HAP-1 (cell line): Measurements from ENCODE around the gene METAP1D.
A peak's percentile ranks its signal among the peaks of the same experiment; 100 is the strongest.
"Not testable (repeated sequence)": the region's sequence is repeated elsewhere in the genome, so short reads cannot be mapped to it uniquely, and the experiment has no call there.

ENCODE experiments used
- DNase-seq, 2 experiments: peaks; one replicate each; pipeline ENCODE4 v3.0.0-alpha.2; 2016 to 2020; ENCODE audit warnings: low spot score in 2 of 2
- H3K27me3 ChIP-seq: fragments of 250-450 bp; sonication (Bioruptor Pico); 2 replicates; pipeline ENCODE4 v1.5.1; 2020; ENCODE audit warnings: low read depth, mild to moderate bottlenecking, moderate library complexity
- H3K36me3 ChIP-seq: fragments of 250-450 bp; sonication (Bioruptor Pico); replicated peaks from 2 replicates; pipeline ENCODE4 v1.5.1; 2020; ENCODE audit warnings: mild to moderate bottlenecking
- H3K4me1 ChIP-seq: fragments of 250-450 bp; sonication (Bioruptor Pico); 2 replicates; pipeline ENCODE4 v1.5.1; 2020; ENCODE audit warnings: mild to moderate bottlenecking
- H3K4me3 ChIP-seq: fragments of 250-450 bp; sonication (Bioruptor Pico); 2 replicates; pipeline ENCODE4 v1.5.1; 2020; ENCODE audit warnings: mild to moderate bottlenecking, moderate library complexity
- H3K9me3 ChIP-seq: fragments of 250-450 bp; sonication (Bioruptor Pico); 2 replicates; pipeline ENCODE4 v1.5.1; 2020; ENCODE audit warnings: mild to moderate bottlenecking, moderate library complexity
- in situ Hi-C: fragments of 300-500 bp; cut with MboI; formaldehyde crosslinking; loops from 3 replicates; pipeline ENCODE4 v1.14.3; 2020; ENCODE audit warnings: low sequenced_read_pairs, inconsistent platforms, mixed read lengths

METAP1D gene

DNA sequence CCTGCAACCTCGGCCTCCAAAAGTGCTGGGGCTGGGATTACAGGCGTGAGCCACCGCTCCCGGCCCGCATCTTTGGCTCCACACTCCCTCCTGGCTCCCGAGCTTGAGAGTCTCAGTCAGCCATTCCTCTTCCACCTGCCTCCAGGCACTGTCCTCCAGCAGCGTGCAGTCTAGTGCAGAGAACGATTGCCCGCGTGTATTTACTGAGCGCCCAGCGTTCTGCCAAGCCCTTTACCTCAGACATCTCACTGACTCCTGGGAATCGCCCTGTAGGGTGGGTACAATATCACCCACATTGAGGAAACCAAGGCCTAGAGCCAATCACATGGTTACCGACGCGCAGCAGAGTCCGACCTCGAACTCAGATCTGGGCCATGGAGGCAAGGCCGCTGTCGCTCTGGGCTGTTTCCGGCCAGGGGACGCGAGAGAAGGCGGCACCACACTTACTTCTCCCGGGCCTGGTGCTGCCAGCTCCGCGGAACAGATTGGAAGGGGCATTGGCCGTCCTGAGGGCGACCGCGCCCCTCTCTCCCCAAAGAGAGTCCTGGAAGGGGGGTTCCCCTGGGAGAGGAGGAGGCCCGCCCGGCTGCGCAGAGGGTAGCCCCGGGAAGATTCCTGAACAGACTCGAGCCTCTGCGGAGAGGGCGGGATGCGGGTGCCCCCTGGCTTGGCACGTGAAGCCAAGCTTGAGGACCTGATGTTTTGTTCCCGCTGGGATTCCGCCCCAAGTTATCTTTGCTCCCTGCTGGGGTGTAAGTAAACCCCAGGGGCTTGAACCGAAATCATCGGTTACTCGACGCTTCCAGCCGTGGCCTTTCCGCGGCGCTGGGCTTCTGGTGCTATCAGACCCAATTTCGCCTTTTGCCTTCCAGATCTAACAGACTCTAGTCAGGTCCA, 108.2 kb downstream of the METAP1D start:
- Histone ChIP-seq H3K4me1 (peaks cover 9% of the 10 kb centered on the region), H3K27me3 (no peaks in the 10 kb centered on the region), H3K4me3 (no peak overlapping the region), H3K36me3 (no peaks in the 10 kb centered on the region), H3K9me3 (no peaks in the 10 kb centered on the region)
- in situ Hi-C loops, result loop anchor here (5.0 to 10.0 kb wide), 3 partner anchors 291 to 523 kb away; no protein-coding TSS in a partner anchor
- DNase-seq, result no peak

GRCh38 chr2:172108587-172108930, 108.8 kb downstream of the METAP1D start:
- no peak for DNase-seq
- H3K4me3 ChIP-seq, result no peak overlapping the region
- H3K27me3 ChIP-seq, result no peaks in the 10 kb centered on the region
- no peaks in the 10 kb centered on the region for H3K36me3 ChIP-seq
- no peaks in the 10 kb centered on the region for H3K9me3 ChIP-seq
- peaks cover 3% of the 10 kb centered on the region for H3K4me1 ChIP-seq
- in situ Hi-C loops, result loop anchor here (5.0 to 10.0 kb wide), 3 partner anchors 291 to 524 kb away; no protein-coding TSS in a partner anchor

GRCh38 chr2:172109256-172109987, 109.7 kb downstream of the METAP1D start:
- DNase-seq, result no peak
- H3K4me1 ChIP-seq, result no peaks in the 10 kb centered on the region
- no peaks in the 10 kb centered on the region for H3K36me3 ChIP-seq
- H3K9me3 ChIP-seq, result no peaks in the 10 kb centered on the region
- no peak overlapping the region for H3K4me3 ChIP-seq
- in situ Hi-C loops, result loop anchor here (5.0 to 10.0 kb wide), 3 partner anchors 292 to 525 kb away; no protein-coding TSS in a partner anchor
- no peaks in the 10 kb centered on the region for H3K27me3 ChIP-seq

DNA sequence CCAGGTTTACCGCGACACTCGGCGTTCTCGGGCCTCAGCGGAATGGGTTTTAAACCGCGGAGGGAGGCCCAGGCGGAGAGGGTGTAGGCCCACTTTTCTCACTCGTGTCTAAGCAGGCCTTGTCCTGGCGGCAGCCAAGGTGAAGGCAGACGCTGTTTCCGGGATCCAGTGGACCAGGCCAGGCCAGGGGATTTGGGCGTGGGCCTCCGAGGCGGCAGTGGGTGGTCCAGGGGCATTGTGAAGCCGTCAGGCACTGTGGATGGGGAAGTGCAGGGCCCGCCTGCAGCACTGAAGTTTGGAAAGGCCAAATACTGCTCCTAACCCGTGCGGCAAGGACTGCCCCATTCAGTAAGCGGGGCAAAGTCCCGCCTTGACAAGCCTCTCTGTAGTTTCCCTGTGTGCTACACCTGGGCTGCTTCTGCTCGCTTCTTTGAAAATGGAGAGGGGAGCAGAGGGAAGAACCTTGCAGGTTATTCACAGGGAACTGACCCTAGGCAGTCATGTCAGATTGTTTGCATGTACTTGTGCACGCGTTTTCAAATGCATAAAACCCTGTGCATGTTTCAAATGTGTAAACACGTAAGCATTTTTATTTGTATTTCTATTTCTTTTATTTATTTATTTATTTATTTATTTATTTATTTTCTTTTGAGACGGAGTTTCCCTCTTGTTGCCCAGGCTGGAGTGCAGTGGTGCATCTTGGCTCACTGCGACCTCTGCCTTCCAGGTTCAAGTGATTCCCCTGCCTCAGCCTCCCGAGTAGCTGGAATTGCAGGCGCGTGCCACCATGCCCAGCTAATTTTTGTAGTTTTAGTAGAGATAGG, 110.4 kb downstream of the METAP1D start:
- H3K4me1 ChIP-seq, result no peaks in the 10 kb centered on the region
- H3K36me3 ChIP-seq, result no peaks in the 10 kb centered on the region
- DNase-seq, result no peak
- H3K27me3 ChIP-seq, result no peaks in the 10 kb centered on the region
- H3K9me3 ChIP-seq, result no peaks in the 10 kb centered on the region
- H3K4me3 ChIP-seq, result no peak overlapping the region
- in situ Hi-C loops, result loop anchor here (5.0 to 10.0 kb wide), 3 partner anchors 293 to 525 kb away; no protein-coding TSS in a partner anchor

DNA sequence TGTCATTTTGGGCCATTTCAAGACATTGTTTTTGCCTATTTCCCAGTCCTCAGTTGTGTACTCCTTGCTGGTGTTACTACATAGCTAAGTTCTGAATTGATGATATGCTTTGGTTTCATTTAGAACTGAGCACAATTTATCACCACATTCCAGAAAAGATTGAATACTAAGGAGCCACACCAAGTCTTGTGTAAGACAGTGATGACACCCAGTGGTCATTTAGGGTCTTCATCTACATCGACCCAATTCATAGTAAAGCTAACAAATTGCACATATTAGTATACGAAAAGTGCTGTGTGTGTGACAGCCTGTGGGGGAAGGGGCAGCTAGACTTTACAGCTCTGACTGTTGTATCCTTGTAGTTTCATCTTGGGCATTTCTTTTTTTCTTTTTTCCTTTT, 113.9 kb downstream of the METAP1D start:
- Histone ChIP-seq H3K4me1 (no peaks in the 10 kb centered on the region), H3K4me3 (no peak overlapping the region), H3K9me3 (no peaks in the 10 kb centered on the region), H3K27me3 (no peaks in the 10 kb centered on the region), H3K36me3 (no peaks in the 10 kb centered on the region)
- in situ Hi-C loops, result no loop called here
- DNase-seq, result peak in 1 of 2 experiments; percentile 55

GRCh38 chr2:172114176-172114575, 114.4 kb downstream of the METAP1D start:
- H3K27me3 ChIP-seq, H3K9me3 ChIP-seq, H3K36me3 ChIP-seq, DNase-seq, H3K4me3 ChIP-seq, H3K4me1 ChIP-seq, in situ Hi-C loops: not testable (repeated sequence)

DNA sequence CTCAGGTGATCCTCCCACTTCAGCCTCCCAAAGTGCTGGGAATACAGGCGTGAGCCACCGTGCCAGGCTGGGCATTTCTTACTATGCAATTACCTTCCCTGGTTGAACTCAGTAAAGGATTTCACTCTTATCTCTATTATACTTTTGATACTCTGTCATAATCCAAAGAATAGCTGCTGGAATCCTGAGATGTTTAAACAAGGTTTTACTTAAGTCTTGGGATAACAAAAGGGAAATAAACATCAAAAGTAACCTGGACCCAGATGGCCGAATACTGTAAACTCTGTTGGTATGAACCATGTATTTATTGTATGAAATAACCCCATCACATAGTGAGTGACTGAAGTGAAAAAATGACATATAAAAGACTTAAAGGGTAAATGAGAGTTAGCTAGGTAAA, 114.8 kb downstream of the METAP1D start:
- no peaks in the 10 kb centered on the region for H3K4me1 ChIP-seq
- no peak overlapping the region for H3K4me3 ChIP-seq
- no peak for DNase-seq
- no peaks in the 10 kb centered on the region for H3K36me3 ChIP-seq
- H3K27me3 ChIP-seq, result no peaks in the 10 kb centered on the region; the same call in 1 of the 2 replicates
- H3K9me3 ChIP-seq, result no peaks in the 10 kb centered on the region
- in situ Hi-C loops, result no loop called here

DNA sequence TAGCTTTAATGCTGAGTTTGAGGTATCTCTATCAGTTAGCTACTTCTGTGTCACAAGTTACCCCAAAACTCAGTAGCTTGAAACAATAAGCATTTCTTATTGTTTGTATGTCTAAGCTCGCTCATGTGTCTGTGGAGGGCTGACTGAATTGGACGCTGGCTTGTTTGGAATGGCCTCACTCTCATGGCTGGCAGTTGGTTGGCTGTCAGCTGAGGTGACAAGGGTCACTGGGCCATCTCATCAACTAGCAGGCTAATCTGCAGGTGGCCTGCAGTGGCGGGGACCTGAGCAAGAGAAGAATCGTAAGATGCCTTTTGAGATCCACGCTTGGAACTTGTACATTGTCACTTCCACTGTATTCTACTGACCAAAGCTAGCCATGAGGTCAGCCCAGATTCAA, 116.4 kb downstream of the METAP1D start:
- no peak for DNase-seq
- in situ Hi-C loops, result no loop called here
- Histone ChIP-seq H3K4me1 (no peaks in the 10 kb centered on the region), H3K36me3 (no peaks in the 10 kb centered on the region), H3K27me3 (no peaks in the 10 kb centered on the region; the same call in 1 of the 2 replicates), H3K9me3 (no peaks in the 10 kb centered on the region), H3K4me3 (no peak overlapping the region)

GRCh38 chr2:172119089-172119488, 119.3 kb downstream of the METAP1D start:
- Histone ChIP-seq H3K4me1 (no peaks in the 10 kb centered on the region), H3K36me3 (no peaks in the 10 kb centered on the region), H3K27me3 (no peaks in the 10 kb centered on the region; the same call in 1 of the 2 replicates), H3K4me3 (no peak overlapping the region), H3K9me3 (no peaks in the 10 kb centered on the region)
- DNase-seq, result no peak
- in situ Hi-C loops, result no loop called here

DNA sequence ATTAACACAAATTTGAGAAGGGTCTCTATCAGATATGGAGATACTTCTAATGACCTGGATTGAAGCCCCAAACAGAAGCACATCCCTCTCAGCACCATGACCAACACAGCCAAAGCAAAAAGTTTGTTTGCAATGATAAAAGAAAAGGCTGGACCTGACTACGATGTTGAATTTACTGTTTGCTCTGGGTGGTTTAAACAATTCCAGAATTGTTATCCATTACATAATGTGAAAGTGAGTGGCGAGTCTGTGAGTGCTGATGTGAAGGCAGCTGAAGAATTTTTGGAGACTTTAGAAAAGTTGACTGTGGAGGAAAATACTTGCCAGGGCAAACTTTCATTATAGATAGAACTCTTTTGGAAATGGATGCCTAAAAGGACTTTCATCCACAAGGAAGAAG, 120.4 kb downstream of the METAP1D start:
- no peaks in the 10 kb centered on the region for H3K36me3 ChIP-seq
- no peaks in the 10 kb centered on the region for H3K4me1 ChIP-seq
- no peak for DNase-seq
- H3K4me3 ChIP-seq, result no peak overlapping the region
- no peaks in the 10 kb centered on the region; the same call in 1 of the 2 replicates for H3K27me3 ChIP-seq
- in situ Hi-C loops, result no loop called here
- H3K9me3 ChIP-seq, result no peaks in the 10 kb centered on the region

DNA sequence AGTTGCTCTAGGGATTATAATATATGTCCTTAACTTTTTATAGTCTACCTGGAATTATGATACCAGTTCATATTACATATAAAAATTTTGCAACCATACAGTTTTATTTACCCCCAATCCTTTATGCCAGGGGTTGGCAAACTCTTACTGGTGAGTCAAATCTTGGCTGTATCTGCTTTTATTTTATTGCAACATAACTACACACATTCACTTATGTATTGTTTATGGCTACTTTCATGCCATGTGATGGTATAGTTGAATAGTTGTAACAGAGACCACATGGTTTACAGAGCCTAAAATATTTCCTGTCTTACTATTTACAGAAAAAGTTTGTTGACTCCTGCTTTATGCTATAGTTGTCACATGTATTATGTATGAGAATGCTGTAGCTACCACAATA, 128.7 kb downstream of the METAP1D start:
- no peaks in the 10 kb centered on the region for H3K36me3 ChIP-seq

DNA sequence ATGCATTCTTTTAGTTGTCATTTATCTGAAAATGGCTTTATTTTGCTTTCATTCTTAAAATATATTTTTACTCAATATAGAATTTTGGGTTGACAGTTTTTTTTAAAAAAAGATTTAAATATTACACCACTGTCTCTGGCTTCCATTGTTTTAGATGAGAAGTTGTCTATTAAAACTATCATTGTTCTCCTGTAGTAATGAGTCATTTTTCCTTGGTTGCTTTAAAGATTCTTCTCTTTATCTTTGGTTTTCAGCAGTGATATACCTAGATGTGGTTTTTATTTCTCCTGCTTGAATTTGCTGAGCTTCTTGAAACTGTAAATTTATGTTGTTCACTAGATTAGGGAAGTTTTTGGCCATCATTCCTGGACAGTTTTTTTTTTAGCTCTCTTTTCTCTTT, 129.7 kb downstream of the METAP1D start:
- no peaks in the 10 kb centered on the region for H3K27me3 ChIP-seq
- no peak overlapping the region for H3K4me3 ChIP-seq
- in situ Hi-C loops, result no loop called here
- H3K4me1 ChIP-seq, result peaks cover 9% of the 10 kb centered on the region
- 0 out of 2 replicates have a peak, but pooled peaks cover 3% of the 10 kb centered on the region for H3K9me3 ChIP-seq
- H3K36me3 ChIP-seq, result no peaks in the 10 kb centered on the region
- DNase-seq, result no peak

More for the DNA sequence above, 128.7 kb downstream of the METAP1D start:
- DNase-seq, result no peak
- Histone ChIP-seq H3K27me3 (no peaks in the 10 kb centered on the region), H3K9me3 (0 out of 2 replicates have a peak, but pooled peaks cover 3% of the 10 kb centered on the region), H3K4me1 (peaks cover 9% of the 10 kb centered on the region), H3K4me3 (no peak overlapping the region)
- in situ Hi-C loops, result no loop called here
